Adrenal gland (tissue), 12 donors: ENCODE data around the gene DENND6B. TPM values are rescaled to one million over a fixed set of nuclear protein-coding genes. Genes with fewer than 3 reads are reported as not detected.

ENCODE experiments used
- DNase-seq, 7 donors: peaks; one replicate each; pipeline ENCODE4 v3.0.0-alpha.2; 2019 to 2020
- H3K27ac ChIP-seq, 5 donors: fragments of 200-600 bp; sonication (generic) in 4 of 5; 1 replicate in 3 of 5; 2 replicates in 2 of 5; pipeline versions ENCODE4 v1.5.1 to v1.8.0; 2016 to 2020; ENCODE audit warnings: mild to moderate bottlenecking in 1 of 5
- H3K27me3 ChIP-seq: fragments of 200-600 bp; 2 replicates; pipeline ENCODE4 v1.8.0; 2021
- H3K36me3 ChIP-seq, 2 donors: fragments of 200-600 bp; replicated peaks in 1 of 2; 1 replicate in 1 of 2; 2 replicates in 1 of 2; pipeline versions ENCODE4 v1.5.1 to v1.8.0; 2018 to 2022
- H3K4me1 ChIP-seq, 2 donors: fragments of 200-600 bp; replicated peaks in 1 of 2; 1 replicate in 1 of 2; 2 replicates in 1 of 2; pipeline versions ENCODE4 v1.5.1 to v1.8.0; 2018 to 2021
- H3K4me3 ChIP-seq, 4 donors: fragments of 200-600 bp; sonication (generic) in 3 of 4; one replicate each; pipeline ENCODE4 v1.5.1; 2016 to 2018
- H3K9me3 ChIP-seq, 3 donors: fragments of 200-600 bp; sonication (generic) in 1 of 3; replicated peaks in 1 of 3; 1 replicate in 2 of 3; 2 replicates in 1 of 3; pipeline versions ENCODE4 v1.5.1 to v1.8.0; 2016 to 2021
- POLR2A ChIP-seq, 2 donors: fragments of 450-650 bp; IDR thresholded peaks; one replicate each; pipeline ENCODE4 v1.6.1; 2017; ENCODE audit warnings: antibody characterized with exemption in 2 of 2, mild to moderate bottlenecking in 2 of 2, moderate library complexity in 1 of 2
- WGBS, 4 donors: extraction: QIAGEN DNeasy Blood & Tissue Kit in 2 of 4; methylation state at CpG; one replicate each; pipeline versions ENCODE4 v1.1.5 to v1.1.7; 2013 to 2017; 5-methylcytosine and 5-hydroxymethylcytosine counted together
- intact Hi-C, 2 donors: fragments of 100-400 bp; cut with DNase I; formaldehyde crosslinking; loops; one replicate each; pipeline versions ENCODE4 v1.14.1 to v1.15.0; 2022 to 2023
- polyA plus RNA-seq, 3 donors: library from polyadenylated mRNA; stranded (reverse); fragments of 200-250 nt in 2 of 3; fragments of 350-450 nt in 1 of 3; fragmentation: Illumina TruSeq in 1 of 3; extraction: RNeasy Lipid Tissue Mini Kit (QIAGEN cat#74804) in 1 of 3; gene quantifications; one replicate each; pipeline ENCODE4 v1.2.3, GENCODE V29; 2013 to 2014
- total RNA-seq, 9 donors: library from RNA; depleted of rRNA in 4 of 9; stranded (reverse); fragments of >200 nt in 4 of 9; fragments of 120-200 nt in 1 of 9; fragmentation: NEBNext Ultra II Directional in 1 of 9; extraction: Animal tissue kit (Norgen Biotek cat#: 25700) in 1 of 9; gene quantifications; one replicate each; pipeline versions ENCODE4 v1.1.0 to v1.2.4, GENCODE V29; 2013 to 2023
- TF ChIP-seq, protein P1 (sequence below), 6 experiments: fragments of 450-650 bp in 4 of 6; fragments of 200-600 bp in 2 of 6; sonication (generic) in 1 of 6; IDR thresholded peaks; 1 replicate in 5 of 6; 2 replicates in 1 of 6; pipeline versions ENCODE4 v1.5.1 to v1.8.0; 2016 to 2021; ENCODE audit warnings: antibody characterized with exemption in 6 of 6, mild to moderate bottlenecking in 2 of 6, moderate library complexity in 1 of 6
- donor health status: healthy with polysubstance abuse.
- donor health status: Bipolar disorder and iron deficiency.
- donor health status: DM: yes; HTN: yes; CAD: no.
- donor health status: DM: no; HTN: no; CAD: no.
- donor health status: DM: no; HTN: no; CAD: no.
- donor health status: DM: yes; HTN: yes; CAD: no.

The DENND6B gene
- total and polyA plus RNA-seq, 12 donors, result 1.8 to 32.7 (median 8.9) TPM

DNA sequence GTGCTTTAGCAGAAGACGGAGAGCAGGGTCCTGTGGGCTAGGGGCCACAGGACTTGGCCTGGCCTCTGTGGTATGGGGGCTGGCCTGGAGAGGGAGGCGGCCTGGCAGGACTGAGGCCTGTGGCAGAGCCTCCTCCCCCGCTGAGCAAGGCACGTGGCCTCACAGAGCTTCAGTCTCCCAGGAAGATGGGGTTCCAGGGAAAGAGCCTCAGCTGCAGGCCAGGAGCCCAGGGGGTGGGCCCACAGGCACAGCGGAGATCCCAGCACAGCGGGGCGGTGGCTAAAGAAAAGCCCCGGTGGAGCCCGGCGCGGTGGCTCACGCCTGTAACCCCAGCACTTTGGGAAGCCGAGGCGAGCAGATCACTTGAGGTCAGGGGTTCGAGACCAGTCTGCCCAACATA lies 67.5 kb downstream of the DENND6B start:
- DNase-seq, result no peak
- intact Hi-C loops, result loop anchor here in 1 of 2 donors (10.0 kb wide), 1 partner anchor 355 kb away; no protein-coding TSS in a partner anchor
- Histone ChIP-seq H3K27ac (no peak overlapping the region), H3K4me3 (no peak overlapping the region), H3K36me3 (no peaks in the 10 kb centered on the region), H3K4me1 (no peaks in the 10 kb centered on the region), H3K9me3 (no peaks in the 10 kb centered on the region), H3K27me3 (no peaks in the 10 kb centered on the region)
- TF ChIP-seq POLR2A (IDR thresholded peaks at IDR 0.05), result no peak
- TF ChIP-seq, protein P1, sequence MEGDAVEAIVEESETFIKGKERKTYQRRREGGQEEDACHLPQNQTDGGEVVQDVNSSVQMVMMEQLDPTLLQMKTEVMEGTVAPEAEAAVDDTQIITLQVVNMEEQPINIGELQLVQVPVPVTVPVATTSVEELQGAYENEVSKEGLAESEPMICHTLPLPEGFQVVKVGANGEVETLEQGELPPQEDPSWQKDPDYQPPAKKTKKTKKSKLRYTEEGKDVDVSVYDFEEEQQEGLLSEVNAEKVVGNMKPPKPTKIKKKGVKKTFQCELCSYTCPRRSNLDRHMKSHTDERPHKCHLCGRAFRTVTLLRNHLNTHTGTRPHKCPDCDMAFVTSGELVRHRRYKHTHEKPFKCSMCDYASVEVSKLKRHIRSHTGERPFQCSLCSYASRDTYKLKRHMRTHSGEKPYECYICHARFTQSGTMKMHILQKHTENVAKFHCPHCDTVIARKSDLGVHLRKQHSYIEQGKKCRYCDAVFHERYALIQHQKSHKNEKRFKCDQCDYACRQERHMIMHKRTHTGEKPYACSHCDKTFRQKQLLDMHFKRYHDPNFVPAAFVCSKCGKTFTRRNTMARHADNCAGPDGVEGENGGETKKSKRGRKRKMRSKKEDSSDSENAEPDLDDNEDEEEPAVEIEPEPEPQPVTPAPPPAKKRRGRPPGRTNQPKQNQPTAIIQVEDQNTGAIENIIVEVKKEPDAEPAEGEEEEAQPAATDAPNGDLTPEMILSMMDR (IDR thresholded peaks at IDR 0.05), result no peak
- 80 to 93% (median 89%) methylated on average over 13 to 15 of the region's 15 CpGs for WGBS, 4 donors

Other genes starting within 250 kb of the DENND6B start
- under 1 TPM in 1 of 9 donors, not detected in 8; 0.22 TPM for gene MLC1, start 241.6 kb downstream of the DENND6B start, total RNA-seq
- under 1 TPM in 1 of 3 donors, not detected in 2; 0.03 TPM for gene MLC1, start 241.6 kb downstream of the DENND6B start, polyA plus RNA-seq
- under 1 TPM in 5 of 9 donors, not detected in 4; 0.14 to 0.46 (median 0.39) TPM for gene MOV10L1, start 237.0 kb downstream of the DENND6B start, total RNA-seq
- gene MOV10L1, start 237.0 kb downstream of the DENND6B start, polyA plus RNA-seq, result under 1 TPM in 2 of 3 donors, not detected in 1; 0.40 to 0.74 TPM
- gene PANX2, start 156.3 kb downstream of the DENND6B start, total RNA-seq, result 1 to 10 TPM in 2 of 9 donors, under 1 TPM in 7; 0.26 to 2.6 (median 0.67) TPM
- 1 to 10 TPM in 2 of 3 donors, under 1 TPM in 1; 0.22 to 4.1 (median 2.0) TPM for gene PANX2, start 156.3 kb downstream of the DENND6B start, polyA plus RNA-seq
- gene TRABD, start 141.1 kb downstream of the DENND6B start, total RNA-seq, result 10 to 100 TPM; 13.5 to 46.8 (median 28.6) TPM
- 10 to 100 TPM in 2 of 3 donors, 1 to 10 TPM in 1; 3.0 to 79.0 (median 48.9) TPM for gene TRABD, start 141.1 kb downstream of the DENND6B start, polyA plus RNA-seq
- gene SELENOO, start 126.0 kb downstream of the DENND6B start, total RNA-seq, result 10 to 100 TPM; 28.2 to 52.0 (median 33.9) TPM
- gene SELENOO, start 126.0 kb downstream of the DENND6B start, polyA plus RNA-seq, result 10 to 100 TPM in 2 of 3 donors, 1 to 10 TPM in 1; 1.9 to 89.0 (median 73.5) TPM
- 10 to 100 TPM; 20.0 to 64.8 (median 46.8) TPM for gene TUBGCP6, start 82.0 kb downstream of the DENND6B start, total RNA-seq
- 100 to 1,000 TPM in 2 of 3 donors, 1 to 10 TPM in 1; 8.3 to 171 (median 111) TPM for gene TUBGCP6, start 82.0 kb downstream of the DENND6B start, polyA plus RNA-seq
- 10 to 100 TPM in 8 of 9 donors, 1 to 10 TPM in 1; 9.7 to 72.1 (median 39.1) TPM for gene HDAC10, start 75.7 kb downstream of the DENND6B start, total RNA-seq
- 100 to 1,000 TPM in 1 of 3 donors, 10 to 100 TPM in 1, 1 to 10 TPM in 1; 2.0 to 179 (median 79.3) TPM for gene HDAC10, start 75.7 kb downstream of the DENND6B start, polyA plus RNA-seq
- gene MAPK12, start 65.3 kb downstream of the DENND6B start, total RNA-seq, result 1 to 10 TPM; 3.1 to 6.8 (median 5.2) TPM
- gene MAPK12, start 65.3 kb downstream of the DENND6B start, polyA plus RNA-seq, result 10 to 100 TPM in 2 of 3 donors, 1 to 10 TPM in 1; 1.7 to 17.1 (median 13.9) TPM
- gene MAPK11, start 56.6 kb downstream of the DENND6B start, total RNA-seq, result 1 to 10 TPM; 3.0 to 9.3 (median 6.7) TPM
- gene MAPK11, start 56.6 kb downstream of the DENND6B start, polyA plus RNA-seq, result 10 to 100 TPM in 2 of 3 donors, 1 to 10 TPM in 1; 2.0 to 29.5 (median 25.1) TPM
- 100 to 1,000 TPM in 8 of 9 donors, 10 to 100 TPM in 1; 12.4 to 412 (median 324) TPM for gene PLXNB2, start 19.4 kb downstream of the DENND6B start, total RNA-seq
- 100 to 1,000 TPM in 2 of 3 donors, 10 to 100 TPM in 1; 38.1 to 431 (median 268) TPM for gene PLXNB2, start 19.4 kb downstream of the DENND6B start, polyA plus RNA-seq
- 100 to 1,000 TPM in 1 of 9 donors, 10 to 100 TPM in 8; 35.5 to 104 (median 65.3) TPM for gene PPP6R2, start 16.3 kb upstream of the DENND6B start, total RNA-seq
- 100 to 1,000 TPM in 1 of 3 donors, 10 to 100 TPM in 2; 19.6 to 129 (median 84.7) TPM for gene PPP6R2, start 16.3 kb upstream of the DENND6B start, polyA plus RNA-seq
- gene SBF1, start 148.0 kb upstream of the DENND6B start, total RNA-seq, result 100 to 1,000 TPM in 1 of 9 donors, 10 to 100 TPM in 8; 23.7 to 101 (median 79.2) TPM
- gene SBF1, start 148.0 kb upstream of the DENND6B start, polyA plus RNA-seq, result 100 to 1,000 TPM in 1 of 3 donors, 10 to 100 TPM in 1, 1 to 10 TPM in 1; 8.4 to 117 (median 66.5) TPM
- gene ADM2, start 154.5 kb upstream of the DENND6B start, total RNA-seq, result under 1 TPM in 5 of 9 donors, not detected in 4; 0.14 to 0.54 (median 0.25) TPM
- gene ADM2, start 154.5 kb upstream of the DENND6B start, polyA plus RNA-seq, result under 1 TPM in 2 of 3 donors, not detected in 1; 0.07 to 0.48 TPM
- gene MIOX, start 159.8 kb upstream of the DENND6B start, total RNA-seq, result not detected
- not detected for gene MIOX, start 159.8 kb upstream of the DENND6B start, polyA plus RNA-seq
- 10 to 100 TPM; 23.6 to 91.0 (median 77.2) TPM for gene LMF2, start 180.7 kb upstream of the DENND6B start, total RNA-seq
- gene LMF2, start 180.7 kb upstream of the DENND6B start, polyA plus RNA-seq, result 100 to 1,000 TPM in 1 of 3 donors, 10 to 100 TPM in 1, 1 to 10 TPM in 1; 6.3 to 120 (median 90.3) TPM
- gene NCAPH2, start 181.2 kb upstream of the DENND6B start, total RNA-seq, result 10 to 100 TPM; 22.9 to 40.2 (median 31.7) TPM
- 10 to 100 TPM; 13.8 to 90.5 (median 56.2) TPM for gene NCAPH2, start 181.2 kb upstream of the DENND6B start, polyA plus RNA-seq
- 1 to 10 TPM in 6 of 9 donors, under 1 TPM in 1, not detected in 2; 0.78 to 7.8 (median 1.7) TPM for gene SCO2, start 198.6 kb upstream of the DENND6B start, total RNA-seq
- gene SCO2, start 198.6 kb upstream of the DENND6B start, polyA plus RNA-seq, result 1 to 10 TPM in 2 of 3 donors, not detected in 1; 1.2 to 4.0 TPM
- 100 to 1,000 TPM in 3 of 9 donors, 10 to 100 TPM in 5, 1 to 10 TPM in 1; 1.9 to 152 (median 48.0) TPM for gene TYMP, start 203.0 kb upstream of the DENND6B start, total RNA-seq
- 10 to 100 TPM; 12.3 to 90.3 (median 89.5) TPM for gene TYMP, start 203.0 kb upstream of the DENND6B start, polyA plus RNA-seq
- gene KLHDC7B, start 218.9 kb upstream of the DENND6B start, total RNA-seq, result under 1 TPM in 7 of 9 donors, not detected in 2; 0.06 to 0.69 (median 0.14) TPM
- under 1 TPM; 0.09 to 0.24 (median 0.24) TPM for gene KLHDC7B, start 218.9 kb upstream of the DENND6B start, polyA plus RNA-seq
- gene SYCE3, start 235.9 kb upstream of the DENND6B start, total RNA-seq, result 1 to 10 TPM in 3 of 9 donors, under 1 TPM in 3, not detected in 3; 0.57 to 7.2 (median 2.4) TPM
- gene SYCE3, start 235.9 kb upstream of the DENND6B start, polyA plus RNA-seq, result under 1 TPM in 1 of 3 donors, not detected in 2; 0.81 TPM